Ectodermal cell (in vitro differentiated cells): ENCODE data around the gene CRYBG3.

ENCODE experiments used
- H3K27ac ChIP-seq: 2 replicates; pipeline ENCODE4 v1.7.0; 2013; ENCODE audit warnings: mild to moderate bottlenecking, low read depth, low read length; ENCODE audit not compliant: insufficient read depth, poor library complexity, severe bottlenecking
- H3K27me3 ChIP-seq: 2 replicates; pipeline ENCODE4 v1.7.0; 2013; ENCODE audit warnings: mild to moderate bottlenecking, low read length; ENCODE audit not compliant: insufficient read depth, control insufficient read depth, poor library complexity, severe bottlenecking
- H3K36me3 ChIP-seq: one replicate; pipeline ENCODE4 v1.7.0; 2013; ENCODE audit warnings: low read length; ENCODE audit not compliant: control insufficient read depth, insufficient read depth
- H3K4me1 ChIP-seq: one replicate; pipeline ENCODE4 v1.7.0; 2013; ENCODE audit warnings: low read length; ENCODE audit not compliant: control insufficient read depth, insufficient read depth
- H3K4me3 ChIP-seq: 2 replicates; pipeline ENCODE4 v1.7.0; 2013; ENCODE audit warnings: low read depth, low read length, control low read depth; ENCODE audit not compliant: insufficient read depth
- H3K9me3 ChIP-seq: 2 replicates; pipeline ENCODE4 v1.7.0; 2013; ENCODE audit warnings: mild to moderate bottlenecking, low read length, moderate library complexity; ENCODE audit not compliant: control insufficient read depth
- WGBS, 2 experiments: methylation state at CpG; one replicate each; pipeline ENCODE4 v1.1.7; 2013; ENCODE audit warnings: missing lambda C conversion rate in 2 of 2; 5-methylcytosine and 5-hydroxymethylcytosine counted together

The CRYBG3 gene

GRCh38 chr3:97835761-97836160 lies 13.9 kb downstream of the CRYBG3 start:
- Histone ChIP-seq H3K27me3 (no peaks in the 10 kb centered on the region), H3K4me3 (no peak overlapping the region), H3K27ac (no peak overlapping the region), H3K36me3 (no peaks in the 10 kb centered on the region), H3K4me1 (no peaks in the 10 kb centered on the region), H3K9me3 (no peaks in the 10 kb centered on the region)
- 91 to 94% methylated on average over 5 of the region's 5 CpGs for WGBS, 2 experiments

GRCh38 chr3:97838393-97838792 lies 16.6 kb downstream of the CRYBG3 start:
- H3K9me3 ChIP-seq, result no peaks in the 10 kb centered on the region
- H3K4me1 ChIP-seq, result no peaks in the 10 kb centered on the region
- H3K27ac ChIP-seq, result no peak overlapping the region
- no peaks in the 10 kb centered on the region for H3K36me3 ChIP-seq
- no peak overlapping the region for H3K4me3 ChIP-seq
- WGBS, 2 experiments, result 93 to 95% methylated on average over 3 of the region's 3 CpGs
- H3K27me3 ChIP-seq, result no peaks in the 10 kb centered on the region

- no peaks in the 10 kb centered on the region for H3K4me1 ChIP-seq
- no peaks in the 10 kb centered on the region for H3K27me3 ChIP-seq
- WGBS, 2 experiments, result 94 to 97% methylated on average over 2 of the region's 2 CpGs
- H3K9me3 ChIP-seq, result no peaks in the 10 kb centered on the region
- H3K36me3 ChIP-seq, result no peaks in the 10 kb centered on the region
- no peak overlapping the region for H3K4me3 ChIP-seq
- H3K27ac ChIP-seq, result no peak overlapping the region
Measured at GRCh38 chr3:97839944-97840343, 18.1 kb downstream of the CRYBG3 start.

GRCh38 chr3:97841304-97841703 lies 19.5 kb downstream of the CRYBG3 start:
- 94 to 96% methylated on average over 7 to 8 of the region's 8 CpGs for WGBS, 2 experiments
- H3K9me3 ChIP-seq, result no peaks in the 10 kb centered on the region
- H3K4me1 ChIP-seq, result no peaks in the 10 kb centered on the region
- no peaks in the 10 kb centered on the region for H3K27me3 ChIP-seq
- no peaks in the 10 kb centered on the region for H3K36me3 ChIP-seq
- H3K27ac ChIP-seq, result no peak overlapping the region
- H3K4me3 ChIP-seq, result no peak overlapping the region

- Histone ChIP-seq H3K4me3 (no peak overlapping the region), H3K36me3 (no peaks in the 10 kb centered on the region), H3K27ac (no peak overlapping the region), H3K27me3 (no peaks in the 10 kb centered on the region), H3K9me3 (no peaks in the 10 kb centered on the region), H3K4me1 (no peaks in the 10 kb centered on the region)
- 94 to 98% methylated on average over 2 to 3 of the region's 3 CpGs for WGBS, 2 experiments
Measured at GRCh38 chr3:97841956-97842355, 20.1 kb downstream of the CRYBG3 start.

- H3K4me3 ChIP-seq, result no peak overlapping the region
- WGBS, 2 experiments, result 94 to 97% methylated on average over 3 of the region's 3 CpGs
- no peaks in the 10 kb centered on the region for H3K9me3 ChIP-seq
- H3K27ac ChIP-seq, result no peak overlapping the region
- H3K4me1 ChIP-seq, result no peaks in the 10 kb centered on the region
- no peaks in the 10 kb centered on the region for H3K36me3 ChIP-seq
- no peaks in the 10 kb centered on the region for H3K27me3 ChIP-seq
Measured at GRCh38 chr3:97848779-97849178, 27.0 kb downstream of the CRYBG3 start.

- WGBS, 2 experiments, result 90 to 100% methylated on average over 3 to 5 of the region's 6 CpGs
- no peaks in the 10 kb centered on the region for H3K27me3 ChIP-seq
- H3K4me3 ChIP-seq, result no peak overlapping the region
- no peaks in the 10 kb centered on the region for H3K36me3 ChIP-seq
- H3K4me1 ChIP-seq, result no peaks in the 10 kb centered on the region
- H3K9me3 ChIP-seq, result no peaks in the 10 kb centered on the region
- H3K27ac ChIP-seq, result no peak overlapping the region
Measured at GRCh38 chr3:97857401-97857800, 35.6 kb downstream of the CRYBG3 start.

GRCh38 chr3:97860364-97860763 lies 38.6 kb downstream of the CRYBG3 start:
- Histone ChIP-seq H3K27me3 (no peaks in the 10 kb centered on the region), H3K4me3 (no peak overlapping the region), H3K36me3 (no peaks in the 10 kb centered on the region), H3K9me3 (no peaks in the 10 kb centered on the region), H3K27ac (no peak overlapping the region), H3K4me1 (no peaks in the 10 kb centered on the region)
- 94 to 96% methylated on average over 2 of the region's 2 CpGs for WGBS, 2 experiments

- Histone ChIP-seq H3K4me3 (no peak overlapping the region), H3K9me3 (no peaks in the 10 kb centered on the region), H3K27ac (no peak overlapping the region), H3K4me1 (no peaks in the 10 kb centered on the region), H3K36me3 (no peaks in the 10 kb centered on the region), H3K27me3 (no peaks in the 10 kb centered on the region)
- 72 to 79% methylated on average over 1 of the region's 1 CpG for WGBS, 2 experiments
Measured at GRCh38 chr3:97862582-97862981, 40.8 kb downstream of the CRYBG3 start.

GRCh38 chr3:97863031-97863430 lies 41.2 kb downstream of the CRYBG3 start:
- Histone ChIP-seq H3K36me3 (no peaks in the 10 kb centered on the region), H3K27ac (no peak overlapping the region), H3K27me3 (no peaks in the 10 kb centered on the region), H3K4me1 (no peaks in the 10 kb centered on the region), H3K9me3 (no peaks in the 10 kb centered on the region), H3K4me3 (no peak overlapping the region)
- WGBS, 2 experiments, result 85 to 100% methylated on average over 1 of the region's 1 CpG

GRCh38 chr3:97863775-97864174 lies 42.0 kb downstream of the CRYBG3 start:
- Histone ChIP-seq H3K36me3 (no peaks in the 10 kb centered on the region), H3K4me3 (no peak overlapping the region), H3K4me1 (no peaks in the 10 kb centered on the region), H3K27ac (no peak overlapping the region), H3K9me3 (no peaks in the 10 kb centered on the region), H3K27me3 (no peaks in the 10 kb centered on the region)
- WGBS, 2 experiments, result 94 to 95% methylated on average over 3 of the region's 3 CpGs
